ENCODE results near the gene TMEM37. TPM values are rescaled to one million over a fixed set of nuclear protein-coding genes. Genes with fewer than 3 reads are reported as not detected.

The TMEM37 gene
- total and polyA plus RNA-seq, 2 of the 13 experiments (the other 11 are each of a cell fraction or from before 2014, with no cell fraction given), result 37.7 to 115 TPM

DNA sequence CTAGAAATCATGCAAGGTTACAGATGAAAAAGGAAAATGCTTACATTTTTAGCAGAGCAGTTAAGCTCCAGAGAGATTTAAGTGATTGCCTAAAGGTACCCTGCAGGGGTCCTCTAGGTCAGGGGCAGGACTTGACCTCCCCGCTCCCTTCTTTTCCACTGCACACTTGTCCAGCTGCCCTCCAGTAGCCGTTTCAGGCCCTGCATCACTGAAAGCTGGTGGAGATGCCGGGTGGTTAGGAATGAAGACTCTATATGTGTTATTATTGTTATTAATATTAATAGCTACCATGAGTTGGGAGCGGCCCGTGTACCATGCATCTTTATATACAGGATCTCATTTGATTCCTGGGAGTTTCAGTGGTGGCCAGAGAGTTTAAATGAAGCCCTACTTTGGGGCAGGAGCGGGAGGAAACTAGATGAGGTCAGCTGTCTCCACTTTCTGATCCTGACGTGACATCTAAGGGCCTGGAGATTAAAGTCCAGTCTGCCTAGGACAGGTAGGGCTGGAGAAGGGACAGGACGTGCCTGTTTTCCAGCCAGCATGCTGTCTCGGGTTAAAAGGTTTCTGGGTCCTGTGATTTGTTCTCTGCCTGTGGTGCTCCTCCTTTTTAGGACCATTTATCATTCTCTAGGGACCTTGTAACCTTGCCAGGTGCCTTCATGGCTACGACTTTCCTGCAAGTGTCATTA, 2.1 kb downstream of the TMEM37 start (continued):
- TF ChIP-seq KDM4B (CRISPR knock-in tag; IDR thresholded peaks at IDR 0.05) (no peak), SP1 (IDR thresholded peaks at IDR 0.05) (no peak), SP1 (CRISPR knock-in tag; IDR thresholded peaks at IDR 0.05) (no peak), ZNF567 (CRISPR knock-in tag; IDR thresholded peaks at IDR 0.05; ENCODE audit: borderline replicate concordance) (no peak), HHEX (CRISPR knock-in tag; IDR thresholded peaks at IDR 0.05) (no peak), SOX6 (IDR thresholded peaks at IDR 0.05) (no peak), SOX6 (CRISPR knock-in tag; IDR thresholded peaks at IDR 0.05) (no peak; the same call in 1 of the 2 replicates), MEIS1 (CRISPR knock-in tag; IDR thresholded peaks at IDR 0.05; ENCODE audit: borderline replicate concordance) (peak; percentile 81; the same call in 1 of the 2 replicates), ZNF367 (CRISPR knock-in tag; IDR thresholded peaks at IDR 0.05; ENCODE audit: borderline replicate concordance) (no peak), ZNF3 (CRISPR knock-in tag; IDR thresholded peaks at IDR 0.05) (no peak), POLR2G (IDR thresholded peaks at IDR 0.05; ENCODE audit: low read depth, low read length) (no peak; the same call in 1 of the 2 replicates), RBFOX2 (IDR thresholded peaks at IDR 0.05; ENCODE audit: low read depth, low read length) (peak; percentile 38; the same call in 1 of the 2 replicates), ZNF124 (CRISPR knock-in tag; IDR thresholded peaks at IDR 0.05) (no peak)
- TF ChIP-seq, protein P1, sequence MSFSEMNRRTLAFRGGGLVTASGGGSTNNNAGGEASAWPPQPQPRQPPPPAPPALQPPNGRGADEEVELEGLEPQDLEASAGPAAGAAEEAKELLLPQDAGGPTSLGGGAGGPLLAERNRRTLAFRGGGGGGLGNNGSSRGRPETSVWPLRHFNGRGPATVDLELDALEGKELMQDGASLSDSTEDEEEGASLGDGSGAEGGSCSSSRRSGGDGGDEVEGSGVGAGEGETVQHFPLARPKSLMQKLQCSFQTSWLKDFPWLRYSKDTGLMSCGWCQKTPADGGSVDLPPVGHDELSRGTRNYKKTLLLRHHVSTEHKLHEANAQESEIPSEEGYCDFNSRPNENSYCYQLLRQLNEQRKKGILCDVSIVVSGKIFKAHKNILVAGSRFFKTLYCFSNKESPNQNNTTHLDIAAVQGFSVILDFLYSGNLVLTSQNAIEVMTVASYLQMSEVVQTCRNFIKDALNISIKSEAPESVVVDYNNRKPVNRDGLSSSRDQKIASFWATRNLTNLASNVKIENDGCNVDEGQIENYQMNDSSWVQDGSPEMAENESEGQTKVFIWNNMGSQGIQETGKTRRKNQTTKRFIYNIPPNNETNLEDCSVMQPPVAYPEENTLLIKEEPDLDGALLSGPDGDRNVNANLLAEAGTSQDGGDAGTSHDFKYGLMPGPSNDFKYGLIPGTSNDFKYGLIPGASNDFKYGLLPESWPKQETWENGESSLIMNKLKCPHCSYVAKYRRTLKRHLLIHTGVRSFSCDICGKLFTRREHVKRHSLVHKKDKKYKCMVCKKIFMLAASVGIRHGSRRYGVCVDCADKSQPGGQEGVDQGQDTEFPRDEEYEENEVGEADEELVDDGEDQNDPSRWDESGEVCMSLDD (CRISPR knock-in tag; IDR thresholded peaks at IDR 0.05; ENCODE audit: borderline replicate concordance), result no peak
- TF ChIP-seq, protein P2, sequence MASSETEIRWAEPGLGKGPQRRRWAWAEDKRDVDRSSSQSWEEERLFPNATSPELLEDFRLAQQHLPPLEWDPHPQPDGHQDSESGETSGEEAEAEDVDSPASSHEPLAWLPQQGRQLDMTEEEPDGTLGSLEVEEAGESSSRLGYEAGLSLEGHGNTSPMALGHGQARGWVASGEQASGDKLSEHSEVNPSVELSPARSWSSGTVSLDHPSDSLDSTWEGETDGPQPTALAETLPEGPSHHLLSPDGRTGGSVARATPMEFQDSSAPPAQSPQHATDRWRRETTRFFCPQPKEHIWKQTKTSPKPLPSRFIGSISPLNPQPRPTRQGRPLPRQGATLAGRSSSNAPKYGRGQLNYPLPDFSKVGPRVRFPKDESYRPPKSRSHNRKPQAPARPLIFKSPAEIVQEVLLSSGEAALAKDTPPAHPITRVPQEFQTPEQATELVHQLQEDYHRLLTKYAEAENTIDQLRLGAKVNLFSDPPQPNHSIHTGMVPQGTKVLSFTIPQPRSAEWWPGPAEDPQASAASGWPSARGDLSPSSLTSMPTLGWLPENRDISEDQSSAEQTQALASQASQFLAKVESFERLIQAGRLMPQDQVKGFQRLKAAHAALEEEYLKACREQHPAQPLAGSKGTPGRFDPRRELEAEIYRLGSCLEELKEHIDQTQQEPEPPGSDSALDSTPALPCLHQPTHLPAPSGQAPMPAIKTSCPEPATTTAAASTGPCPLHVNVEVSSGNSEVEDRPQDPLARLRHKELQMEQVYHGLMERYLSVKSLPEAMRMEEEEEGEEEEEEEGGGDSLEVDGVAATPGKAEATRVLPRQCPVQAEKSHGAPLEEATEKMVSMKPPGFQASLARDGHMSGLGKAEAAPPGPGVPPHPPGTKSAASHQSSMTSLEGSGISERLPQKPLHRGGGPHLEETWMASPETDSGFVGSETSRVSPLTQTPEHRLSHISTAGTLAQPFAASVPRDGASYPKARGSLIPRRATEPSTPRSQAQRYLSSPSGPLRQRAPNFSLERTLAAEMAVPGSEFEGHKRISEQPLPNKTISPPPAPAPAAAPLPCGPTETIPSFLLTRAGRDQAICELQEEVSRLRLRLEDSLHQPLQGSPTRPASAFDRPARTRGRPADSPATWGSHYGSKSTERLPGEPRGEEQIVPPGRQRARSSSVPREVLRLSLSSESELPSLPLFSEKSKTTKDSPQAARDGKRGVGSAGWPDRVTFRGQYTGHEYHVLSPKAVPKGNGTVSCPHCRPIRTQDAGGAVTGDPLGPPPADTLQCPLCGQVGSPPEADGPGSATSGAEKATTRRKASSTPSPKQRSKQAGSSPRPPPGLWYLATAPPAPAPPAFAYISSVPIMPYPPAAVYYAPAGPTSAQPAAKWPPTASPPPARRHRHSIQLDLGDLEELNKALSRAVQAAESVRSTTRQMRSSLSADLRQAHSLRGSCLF (CRISPR knock-in tag; IDR thresholded peaks at IDR 0.05; ENCODE audit: borderline replicate concordance), result no peak
- TF ChIP-seq, protein P3, sequence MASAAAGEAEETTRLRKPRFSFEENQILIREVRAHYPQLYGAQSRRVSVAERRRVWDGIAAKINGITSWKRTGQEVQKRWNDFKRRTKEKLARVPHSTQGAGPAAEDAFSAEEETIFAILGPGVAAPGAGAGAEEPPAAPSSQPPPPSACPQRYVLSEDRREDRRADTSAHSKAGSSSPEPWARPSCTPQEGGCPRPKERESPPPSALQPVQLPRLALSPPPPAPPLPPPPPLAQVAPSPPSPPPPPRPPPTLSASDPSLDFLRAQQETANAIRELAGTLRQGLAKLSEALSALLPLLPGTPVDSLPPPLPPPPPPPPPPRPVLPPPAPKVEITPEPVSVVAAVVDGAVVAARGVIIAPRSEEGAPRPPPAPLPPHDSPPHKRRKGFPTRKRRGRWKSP (CRISPR knock-in tag; IDR thresholded peaks at IDR 0.05), result no peak
- TF ChIP-seq, protein P4, sequence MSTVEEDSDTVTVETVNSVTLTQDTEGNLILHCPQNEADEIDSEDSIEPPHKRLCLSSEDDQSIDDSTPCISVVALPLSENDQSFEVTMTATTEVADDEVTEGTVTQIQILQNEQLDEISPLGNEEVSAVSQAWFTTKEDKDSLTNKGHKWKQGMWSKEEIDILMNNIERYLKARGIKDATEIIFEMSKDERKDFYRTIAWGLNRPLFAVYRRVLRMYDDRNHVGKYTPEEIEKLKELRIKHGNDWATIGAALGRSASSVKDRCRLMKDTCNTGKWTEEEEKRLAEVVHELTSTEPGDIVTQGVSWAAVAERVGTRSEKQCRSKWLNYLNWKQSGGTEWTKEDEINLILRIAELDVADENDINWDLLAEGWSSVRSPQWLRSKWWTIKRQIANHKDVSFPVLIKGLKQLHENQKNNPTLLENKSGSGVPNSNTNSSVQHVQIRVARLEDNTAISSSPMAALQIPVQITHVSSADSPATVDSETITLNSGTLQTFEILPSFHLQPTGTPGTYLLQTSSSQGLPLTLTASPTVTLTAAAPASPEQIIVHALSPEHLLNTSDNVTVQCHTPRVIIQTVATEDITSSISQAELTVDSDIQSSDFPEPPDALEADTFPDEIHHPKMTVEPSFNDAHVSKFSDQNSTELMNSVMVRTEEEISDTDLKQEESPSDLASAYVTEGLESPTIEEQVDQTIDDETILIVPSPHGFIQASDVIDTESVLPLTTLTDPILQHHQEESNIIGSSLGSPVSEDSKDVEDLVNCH (CRISPR knock-in tag; IDR thresholded peaks at IDR 0.05), result no peak
- TF ChIP-seq, protein P5, sequence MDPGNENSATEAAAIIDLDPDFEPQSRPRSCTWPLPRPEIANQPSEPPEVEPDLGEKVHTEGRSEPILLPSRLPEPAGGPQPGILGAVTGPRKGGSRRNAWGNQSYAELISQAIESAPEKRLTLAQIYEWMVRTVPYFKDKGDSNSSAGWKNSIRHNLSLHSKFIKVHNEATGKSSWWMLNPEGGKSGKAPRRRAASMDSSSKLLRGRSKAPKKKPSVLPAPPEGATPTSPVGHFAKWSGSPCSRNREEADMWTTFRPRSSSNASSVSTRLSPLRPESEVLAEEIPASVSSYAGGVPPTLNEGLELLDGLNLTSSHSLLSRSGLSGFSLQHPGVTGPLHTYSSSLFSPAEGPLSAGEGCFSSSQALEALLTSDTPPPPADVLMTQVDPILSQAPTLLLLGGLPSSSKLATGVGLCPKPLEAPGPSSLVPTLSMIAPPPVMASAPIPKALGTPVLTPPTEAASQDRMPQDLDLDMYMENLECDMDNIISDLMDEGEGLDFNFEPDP (CRISPR knock-in tag; conservative IDR thresholded peaks at IDR 0.05), result no peak

All from HepG2 (cell line).